ENCODE measurements around the gene TUBB4A. TPM values are rescaled to one million over a fixed set of nuclear protein-coding genes. Genes with fewer than 3 reads are reported as not detected.

Gene TUBB4A
- total RNA-seq, 1 donor = not detected

- DNase-seq (ENCODE audit: low read depth) = peak; percentile 97
- peak overlapping the region; percentile 77 for H3K4me3 ChIP-seq (ENCODE audit: low read depth, low read length)
- TF ChIP-seq CTCF (IDR thresholded peaks at IDR 0.05; ENCODE audit: insufficient read depth, low read depth, low read length) = peak; percentile 60
Measured at GRCh38 chr19:6460099-6460884, 41.8 kb downstream of the TUBB4A start.

- no peak for TF ChIP-seq CTCF (IDR thresholded peaks at IDR 0.05; ENCODE audit: insufficient read depth, low read depth, low read length)
- peak within 1 kb of the TSS; percentile 77 for H3K4me3 ChIP-seq (ENCODE audit: low read depth, low read length)
- peak; percentile 70 for DNase-seq (ENCODE audit: low read depth)
Measured at GRCh38 chr19:6459262-6460098, 42.6 kb downstream of the TUBB4A start, which contains the start of gene SLC25A23. TSS of gene SLC25A23 (minus strand) at chr19:6459792. CDS start at chr19:6459628, 164 bp downstream.

GRCh38 chr19:6458695-6459261 lies 43.3 kb downstream of the TUBB4A start:
- no peak for TF ChIP-seq CTCF (IDR thresholded peaks at IDR 0.05; ENCODE audit: insufficient read depth, low read depth, low read length)
- DNase-seq (ENCODE audit: low read depth) = no peak
- H3K4me3 ChIP-seq (ENCODE audit: low read depth, low read length) = peak overlapping the region; percentile 77

GRCh38 chr19:6457958-6458694 lies 44.0 kb downstream of the TUBB4A start:
- no peak for TF ChIP-seq CTCF (IDR thresholded peaks at IDR 0.05; ENCODE audit: insufficient read depth, low read depth, low read length)
- no peak for DNase-seq (ENCODE audit: low read depth)
- H3K4me3 ChIP-seq (ENCODE audit: low read depth, low read length) = no peak overlapping the region

- no peak for DNase-seq (ENCODE audit: low read depth)
- TF ChIP-seq CTCF (IDR thresholded peaks at IDR 0.05; ENCODE audit: insufficient read depth, low read depth, low read length) = no peak
- no peak overlapping the region for H3K4me3 ChIP-seq (ENCODE audit: low read depth, low read length)
Measured at GRCh38 chr19:6455924-6456323, 46.2 kb downstream of the TUBB4A start.

GRCh38 chr19:6453951-6454565 lies 48.1 kb downstream of the TUBB4A start:
- no peak overlapping the region for H3K4me3 ChIP-seq (ENCODE audit: low read depth, low read length)
- no peak for DNase-seq (ENCODE audit: low read depth)
- no peak for TF ChIP-seq CTCF (IDR thresholded peaks at IDR 0.05; ENCODE audit: insufficient read depth, low read depth, low read length)
